ENCODE results near the gene DLST. TPM values are rescaled to one million over a fixed set of nuclear protein-coding genes. Genes with fewer than 3 reads are reported as not detected.

The DLST gene
- total and polyA plus RNA-seq, 12 donors: 42.0 to 205 (median 146) TPM

DNA sequence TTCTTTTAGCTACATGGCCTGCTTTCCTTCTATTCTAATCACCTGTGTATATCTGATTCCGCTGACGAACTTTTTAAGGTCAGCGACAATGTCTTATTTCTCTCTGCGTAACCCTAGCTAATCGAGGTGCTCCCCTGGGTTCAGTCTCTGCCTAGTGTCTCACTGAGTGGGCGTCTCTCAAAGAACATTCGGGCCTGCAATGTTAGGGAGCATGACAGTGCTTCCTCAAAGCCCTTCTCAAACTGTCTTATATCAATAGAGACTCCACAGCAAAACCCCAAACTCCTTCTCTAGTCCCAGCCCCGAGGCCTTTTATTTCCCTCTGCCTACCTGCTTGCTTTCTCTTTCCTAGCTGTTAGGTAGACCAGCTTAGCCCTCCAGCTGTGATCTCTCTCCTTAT, 55.0 kb downstream of the DLST start:
- H3K4me3 ChIP-seq: no peak overlapping the region

DNA sequence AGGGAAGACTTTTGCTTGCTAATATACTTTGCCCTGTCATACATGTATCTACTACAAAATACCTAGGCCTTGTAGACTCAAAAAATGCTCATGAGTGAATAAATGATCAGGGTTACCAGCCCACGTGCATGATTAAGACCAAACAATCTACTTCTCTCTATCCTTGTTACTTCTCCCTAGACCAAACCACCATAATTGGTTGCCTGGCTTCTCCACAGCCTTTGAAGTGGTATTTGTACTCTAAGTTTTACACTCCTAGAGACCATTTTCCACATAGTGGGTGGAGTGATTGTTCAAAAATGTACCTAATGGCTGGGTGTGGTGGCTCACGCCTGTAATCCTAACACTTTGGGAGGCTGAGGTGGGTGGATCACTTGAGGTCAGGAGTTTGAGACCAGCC, 55.5 kb downstream of the DLST start:
- no peak for DNase-seq
- intact Hi-C loops (cut with DNase I): no loop called here
- H3K36me3 ChIP-seq (replicated peaks in 1 of 2): no peaks in the 10 kb centered on the region
- no peak overlapping the region for H3K4me3 ChIP-seq
- H3K9me3 ChIP-seq (replicated peaks in 1 of 3): no peaks in the 10 kb centered on the region
- TF ChIP-seq POLR2A (IDR thresholded peaks at IDR 0.05): no peak
- TF ChIP-seq, protein P1, sequence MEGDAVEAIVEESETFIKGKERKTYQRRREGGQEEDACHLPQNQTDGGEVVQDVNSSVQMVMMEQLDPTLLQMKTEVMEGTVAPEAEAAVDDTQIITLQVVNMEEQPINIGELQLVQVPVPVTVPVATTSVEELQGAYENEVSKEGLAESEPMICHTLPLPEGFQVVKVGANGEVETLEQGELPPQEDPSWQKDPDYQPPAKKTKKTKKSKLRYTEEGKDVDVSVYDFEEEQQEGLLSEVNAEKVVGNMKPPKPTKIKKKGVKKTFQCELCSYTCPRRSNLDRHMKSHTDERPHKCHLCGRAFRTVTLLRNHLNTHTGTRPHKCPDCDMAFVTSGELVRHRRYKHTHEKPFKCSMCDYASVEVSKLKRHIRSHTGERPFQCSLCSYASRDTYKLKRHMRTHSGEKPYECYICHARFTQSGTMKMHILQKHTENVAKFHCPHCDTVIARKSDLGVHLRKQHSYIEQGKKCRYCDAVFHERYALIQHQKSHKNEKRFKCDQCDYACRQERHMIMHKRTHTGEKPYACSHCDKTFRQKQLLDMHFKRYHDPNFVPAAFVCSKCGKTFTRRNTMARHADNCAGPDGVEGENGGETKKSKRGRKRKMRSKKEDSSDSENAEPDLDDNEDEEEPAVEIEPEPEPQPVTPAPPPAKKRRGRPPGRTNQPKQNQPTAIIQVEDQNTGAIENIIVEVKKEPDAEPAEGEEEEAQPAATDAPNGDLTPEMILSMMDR (IDR thresholded peaks at IDR 0.05): no peak
- no peaks in the 10 kb centered on the region for H3K27me3 ChIP-seq
- H3K4me1 ChIP-seq (replicated peaks in 1 of 2): peaks cover 20 to 34% of the 10 kb centered on the region in 2 donors
- 82 to 91% (median 87%) methylated on average over 2 of the region's 2 CpGs for WGBS, 4 donors
- H3K27ac ChIP-seq: no peak overlapping the region

More for the DNA sequence above, 55.0 kb downstream of the DLST start:
- Histone ChIP-seq H3K9me3 (replicated peaks in 1 of 3) (no peaks in the 10 kb centered on the region), H3K27me3 (no peaks in the 10 kb centered on the region), H3K36me3 (replicated peaks in 1 of 2) (no peaks in the 10 kb centered on the region), H3K27ac (no peak overlapping the region), H3K4me1 (replicated peaks in 1 of 2) (peaks cover 20 to 30% of the 10 kb centered on the region in 2 donors)
- TF ChIP-seq POLR2A (IDR thresholded peaks at IDR 0.05): no peak
- TF ChIP-seq, protein P1 (IDR thresholded peaks at IDR 0.05): no peak
- 88 to 91% (median 88%) methylated on average over 8 of the region's 8 CpGs for WGBS, 4 donors
- no peak for DNase-seq
- intact Hi-C loops (cut with DNase I): no loop called here

DNA sequence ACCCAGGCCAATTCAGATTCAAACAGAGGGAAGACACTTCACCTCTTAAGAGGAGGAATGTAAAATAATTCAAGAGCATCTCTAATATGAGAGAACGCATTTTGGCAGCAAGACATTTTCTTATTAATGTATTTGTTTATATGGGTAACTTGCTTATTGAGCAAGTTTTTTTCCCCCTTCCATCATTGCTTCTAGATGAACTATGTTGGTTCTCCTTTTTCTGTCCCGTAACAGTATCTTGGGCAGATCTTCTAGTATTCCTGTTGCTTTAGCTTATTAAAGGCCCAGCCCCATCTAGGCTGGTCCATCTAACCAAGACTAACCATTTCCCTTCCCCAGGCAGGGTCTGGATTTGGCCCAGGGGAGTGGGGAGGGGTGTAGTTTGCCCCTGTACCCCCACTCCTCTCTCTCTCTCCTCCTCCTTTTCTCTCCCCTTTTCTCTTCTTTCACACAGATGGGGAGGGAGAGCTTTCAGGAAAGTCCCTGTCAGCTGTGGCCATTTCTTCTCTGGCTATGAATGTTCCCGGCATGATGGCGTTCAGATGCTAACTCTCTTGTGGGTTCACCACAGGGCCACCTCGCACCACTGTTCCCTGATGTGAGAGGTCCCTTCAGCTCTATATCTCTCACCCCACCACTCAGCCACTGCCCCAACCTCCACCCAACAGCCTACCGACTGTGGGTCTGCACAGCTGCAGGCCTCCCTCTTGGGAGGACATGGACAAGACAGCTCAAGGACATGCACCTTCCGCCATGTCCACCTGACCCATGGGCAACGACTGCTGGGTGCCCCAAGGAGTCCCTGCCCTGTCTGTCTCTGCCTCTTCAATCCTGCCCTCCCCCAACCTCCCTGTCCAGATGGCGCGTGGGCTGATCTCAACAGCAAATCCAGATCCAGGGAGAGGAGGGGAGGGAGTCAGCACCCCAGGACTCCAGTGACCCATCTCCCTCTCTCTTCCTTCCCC, 57.1 kb downstream of the DLST start:
- Histone ChIP-seq H3K36me3 (replicated peaks in 1 of 2) (no peaks in the 10 kb centered on the region), H3K27ac (peak overlapping the region in 4 of 5 donors; percentile 69 to 87 (median 77)), H3K27me3 (no peaks in the 10 kb centered on the region), H3K9me3 (replicated peaks in 1 of 3) (no peaks in the 10 kb centered on the region), H3K4me1 (replicated peaks in 1 of 2) (peaks cover 20 to 39% of the 10 kb centered on the region in 2 donors), H3K4me3 (no peak overlapping the region)
- no peak for DNase-seq
- TF ChIP-seq POLR2A (IDR thresholded peaks at IDR 0.05): no peak
- TF ChIP-seq, protein P1 (IDR thresholded peaks at IDR 0.05): no peak
- intact Hi-C loops (cut with DNase I): no loop called here
- WGBS, 4 donors: 87 to 90% (median 89%) methylated on average over 10 of the region's 10 CpGs

DNA sequence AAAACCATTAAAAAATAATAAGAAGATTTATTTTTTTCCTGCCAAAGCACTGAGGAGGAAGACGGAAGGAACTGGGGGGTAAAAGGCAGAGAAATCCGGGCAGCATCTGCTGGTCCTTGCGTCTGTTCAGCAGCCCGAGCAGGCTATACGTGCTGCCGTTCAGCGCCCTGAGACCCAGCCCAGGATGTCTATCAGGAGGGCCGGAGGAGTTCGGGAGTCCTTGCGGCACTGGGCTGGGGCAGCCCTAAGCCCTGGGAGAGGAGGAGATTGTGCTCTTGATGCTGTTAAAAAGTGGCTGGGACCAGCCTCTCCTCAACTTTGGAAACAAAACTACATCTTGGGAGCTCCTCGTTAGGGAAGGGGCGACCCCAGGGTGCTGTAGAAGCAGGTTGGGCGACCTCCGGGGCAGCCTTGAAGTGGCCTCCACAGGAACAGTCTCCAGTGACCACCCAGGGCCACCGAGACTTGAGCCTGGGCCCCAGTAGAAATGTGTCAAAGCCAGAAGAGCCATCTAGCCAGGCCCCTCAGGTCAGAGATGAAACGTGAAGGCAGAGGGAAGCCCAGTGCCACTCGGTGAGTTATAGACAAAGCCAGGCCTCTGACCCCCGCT, 59.3 kb downstream of the DLST start:
- H3K27me3 ChIP-seq: no peaks in the 10 kb centered on the region
- intact Hi-C loops (cut with DNase I): loop anchor here in 1 of 2 donors (10.0 kb wide), 1 partner anchor 64 kb away; the partner anchor contains the start of gene EIF2B2
- no peak overlapping the region for H3K4me3 ChIP-seq
- whole genome bisulfite sequencing, 4 donors: 70 to 86% (median 84%) methylated on average over 13 to 18 of the region's 18 CpGs
- H3K4me1 ChIP-seq (replicated peaks in 1 of 2): peaks cover 20 to 39% of the 10 kb centered on the region in 2 donors
- H3K9me3 ChIP-seq (replicated peaks in 1 of 3): no peaks in the 10 kb centered on the region
- H3K36me3 ChIP-seq (replicated peaks in 1 of 2): no peaks in the 10 kb centered on the region
- H3K27ac ChIP-seq: peak overlapping the region; percentile 24 to 87 (median 79)
- DNase-seq: no peak
- TF ChIP-seq, protein P1 (IDR thresholded peaks at IDR 0.05): no peak
- TF ChIP-seq POLR2A (IDR thresholded peaks at IDR 0.05): no peak

Data from adrenal gland (tissue), 12 donors.